ENCODE data around the gene CDKN2D.
"Not testable (repeated sequence)": the region's sequence is repeated elsewhere in the genome, so short reads cannot be mapped to it uniquely, and the experiment has no call there.

The CDKN2D gene

GRCh38 chr19:10551698-10552301 lies 17.0 kb downstream of the CDKN2D start:
- no peak overlapping the region for H3K4me3 ChIP-seq (ENCODE audit: low read depth, low read length)
- peak; percentile 34 for TF ChIP-seq CTCF (conservative IDR thresholded peaks at IDR 0.05; ENCODE audit: low read depth, low read length)
- peak; percentile 46 for DNase-seq (ENCODE audit: low read depth)

- DNase-seq (ENCODE audit: low read depth) = not testable (repeated sequence)
These were observed 17.8 kb downstream of the CDKN2D start for GRCh38 chr19:10551006-10551405.

GRCh38 chr19:10550336-10550735 lies 18.4 kb downstream of the CDKN2D start:
- DNase-seq (ENCODE audit: low read depth) = no peak
- H3K4me3 ChIP-seq (ENCODE audit: low read depth, low read length) = no peak overlapping the region
- no peak for TF ChIP-seq CTCF (conservative IDR thresholded peaks at IDR 0.05; ENCODE audit: low read depth, low read length)

More at GRCh38 chr19:10551006-10551405, 17.8 kb downstream of the CDKN2D start:
- not testable (repeated sequence) for H3K4me3 ChIP-seq (ENCODE audit: low read depth, low read length)

GRCh38 chr19:10549733-10550132 lies 19.0 kb downstream of the CDKN2D start:
- no peak overlapping the region for H3K4me3 ChIP-seq (ENCODE audit: low read depth, low read length)
- DNase-seq (ENCODE audit: low read depth) = no peak
- no peak for TF ChIP-seq CTCF (conservative IDR thresholded peaks at IDR 0.05; ENCODE audit: low read depth, low read length)

GRCh38 chr19:10548746-10549276 lies 20.0 kb downstream of the CDKN2D start:
- no peak overlapping the region for H3K4me3 ChIP-seq (ENCODE audit: low read depth, low read length)
- TF ChIP-seq CTCF (conservative IDR thresholded peaks at IDR 0.05; ENCODE audit: low read depth, low read length) = no peak
- no peak for DNase-seq (ENCODE audit: low read depth)

- H3K4me3 ChIP-seq (ENCODE audit: low read depth, low read length) = no peak overlapping the region
- no peak for DNase-seq (ENCODE audit: low read depth)
- TF ChIP-seq CTCF (conservative IDR thresholded peaks at IDR 0.05; ENCODE audit: low read depth, low read length) = no peak
These were observed 22.0 kb downstream of the CDKN2D start for GRCh38 chr19:10546817-10547216.

GRCh38 chr19:10544753-10545251 lies 24.0 kb downstream of the CDKN2D start:
- DNase-seq (ENCODE audit: low read depth) = no peak
- H3K4me3 ChIP-seq (ENCODE audit: low read depth, low read length) = peak overlapping the region; percentile 74
- no peak for TF ChIP-seq CTCF (conservative IDR thresholded peaks at IDR 0.05; ENCODE audit: low read depth, low read length)

Data from choroid plexus epithelial cell (primary cell).